ENCODE measurements around the gene SGK1.

SGK1 gene

GRCh38 chr6:134172020-134172705 lies 145.7 kb downstream of the SGK1 start:
- POLR2A ChIA-PET: no interaction called here
- no peak for DNase-seq (ENCODE audit: extremely low spot score)
- CTCF ChIA-PET: interaction anchor here (0.6 to 1.2 kb wide), 2 partner anchors 650 to 710 kb away, joined by 3 to 5 read pairs; no protein-coding TSS in a partner anchor
- TF ChIP-seq LEF1 (IDR thresholded peaks at IDR 0.05; ENCODE audit: borderline replicate concordance) (no peak), FOXK2 (IDR thresholded peaks at IDR 0.05) (no peak), FOXM1 (IDR thresholded peaks at IDR 0.05; ENCODE audit: borderline replicate concordance) (no peak), FOXA1 (IDR thresholded peaks at IDR 0.05) (no peak), L3MBTL2 (conservative IDR thresholded peaks at IDR 0.05) (no peak), HDGF (IDR thresholded peaks at IDR 0.05; ENCODE audit: borderline replicate concordance) (no peak), SUZ12 (IDR thresholded peaks at IDR 0.05) (no peak), SP1 (IDR thresholded peaks at IDR 0.05) (no peak), NFRKB (IDR thresholded peaks at IDR 0.05) (no peak), ZNF384 (IDR thresholded peaks at IDR 0.05) (no peak), TARDBP (IDR thresholded peaks at IDR 0.05) (no peak), BHLHE40 (IDR thresholded peaks at IDR 0.05; ENCODE audit: borderline replicate concordance) (no peak), ARNT (IDR thresholded peaks at IDR 0.05) (no peak)
- TF ChIP-seq, protein P1, sequence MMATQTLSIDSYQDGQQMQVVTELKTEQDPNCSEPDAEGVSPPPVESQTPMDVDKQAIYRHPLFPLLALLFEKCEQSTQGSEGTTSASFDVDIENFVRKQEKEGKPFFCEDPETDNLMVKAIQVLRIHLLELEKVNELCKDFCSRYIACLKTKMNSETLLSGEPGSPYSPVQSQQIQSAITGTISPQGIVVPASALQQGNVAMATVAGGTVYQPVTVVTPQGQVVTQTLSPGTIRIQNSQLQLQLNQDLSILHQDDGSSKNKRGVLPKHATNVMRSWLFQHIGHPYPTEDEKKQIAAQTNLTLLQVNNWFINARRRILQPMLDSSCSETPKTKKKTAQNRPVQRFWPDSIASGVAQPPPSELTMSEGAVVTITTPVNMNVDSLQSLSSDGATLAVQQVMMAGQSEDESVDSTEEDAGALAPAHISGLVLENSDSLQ (IDR thresholded peaks at IDR 0.05): no peak

DNA sequence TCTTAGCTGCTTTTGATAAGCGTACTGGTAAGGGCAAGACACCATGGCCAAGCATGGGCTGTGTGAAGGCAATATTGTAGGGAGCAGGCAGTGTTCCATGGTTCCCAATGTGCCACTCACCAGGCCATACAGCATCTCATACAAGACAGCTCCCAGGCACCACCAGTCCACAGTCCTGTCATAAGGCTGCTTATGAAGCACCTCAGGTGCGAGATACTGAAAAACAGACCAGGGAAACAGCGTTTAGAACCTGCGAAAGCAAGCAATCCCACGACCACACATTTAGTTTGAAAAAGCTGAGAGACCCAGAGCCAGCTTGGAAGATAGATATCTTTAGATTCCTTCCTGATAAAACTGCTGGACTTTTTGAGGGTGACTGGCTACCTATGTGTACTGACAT lies 146.4 kb downstream of the SGK1 start:
- ChIA-PET CTCF (interaction anchor here (1.2 kb wide), 1 partner anchor 711 kb away, joined by 3 read pairs; no protein-coding TSS in a partner anchor), POLR2A (no interaction called here)
- DNase-seq (ENCODE audit: extremely low spot score): no peak
- TF ChIP-seq L3MBTL2 (conservative IDR thresholded peaks at IDR 0.05): no peak
- no peak for TF ChIP-seq CTBP1 (IDR thresholded peaks at IDR 0.05; ENCODE audit: borderline replicate concordance)
- TF ChIP-seq ARNT (IDR thresholded peaks at IDR 0.05): no peak
- no peak for TF ChIP-seq SUZ12 (IDR thresholded peaks at IDR 0.05)
- TF ChIP-seq HDGF (IDR thresholded peaks at IDR 0.05; ENCODE audit: borderline replicate concordance): no peak
- TF ChIP-seq, protein P1 (IDR thresholded peaks at IDR 0.05): no peak
- no peak for TF ChIP-seq SP1 (IDR thresholded peaks at IDR 0.05)
- no peak for TF ChIP-seq NFRKB (IDR thresholded peaks at IDR 0.05)
- no peak for TF ChIP-seq TARDBP (IDR thresholded peaks at IDR 0.05)
- TF ChIP-seq BHLHE40 (IDR thresholded peaks at IDR 0.05; ENCODE audit: borderline replicate concordance): no peak
- TF ChIP-seq FOXA1 (IDR thresholded peaks at IDR 0.05): no peak
- no peak for TF ChIP-seq ELF4 (IDR thresholded peaks at IDR 0.05)

DNA sequence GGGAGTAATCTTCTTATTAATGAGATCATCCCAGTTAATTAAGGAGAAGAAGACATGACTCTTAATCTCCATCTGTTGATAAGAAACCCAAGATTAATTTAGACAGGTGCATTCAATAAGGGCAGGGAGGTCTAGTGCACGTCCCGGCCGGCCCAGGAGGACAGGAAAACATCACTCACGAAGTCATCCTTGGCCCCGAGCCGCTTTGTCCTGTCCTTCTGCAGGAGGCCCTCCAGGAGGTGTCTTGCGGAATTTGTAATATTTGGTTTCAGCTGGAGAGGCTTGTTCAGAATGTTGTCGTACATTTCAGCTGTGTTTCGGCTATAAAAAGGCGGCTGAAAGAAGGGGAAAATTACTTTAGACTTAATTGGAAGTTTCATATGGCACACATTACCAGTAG lies 147.1 kb downstream of the SGK1 start:
- TF ChIP-seq FOXK2 (IDR thresholded peaks at IDR 0.05) (no peak), HDGF (IDR thresholded peaks at IDR 0.05; ENCODE audit: borderline replicate concordance) (no peak), TARDBP (IDR thresholded peaks at IDR 0.05) (no peak), L3MBTL2 (conservative IDR thresholded peaks at IDR 0.05) (no peak), FOXA1 (IDR thresholded peaks at IDR 0.05) (no peak)
- DNase-seq (ENCODE audit: extremely low spot score): no peak
- CTCF ChIA-PET: interaction anchor here (1.2 kb wide), 1 partner anchor 711 kb away, joined by 3 read pairs; no protein-coding TSS in a partner anchor
- POLR2A ChIA-PET: no interaction called here

DNA sequence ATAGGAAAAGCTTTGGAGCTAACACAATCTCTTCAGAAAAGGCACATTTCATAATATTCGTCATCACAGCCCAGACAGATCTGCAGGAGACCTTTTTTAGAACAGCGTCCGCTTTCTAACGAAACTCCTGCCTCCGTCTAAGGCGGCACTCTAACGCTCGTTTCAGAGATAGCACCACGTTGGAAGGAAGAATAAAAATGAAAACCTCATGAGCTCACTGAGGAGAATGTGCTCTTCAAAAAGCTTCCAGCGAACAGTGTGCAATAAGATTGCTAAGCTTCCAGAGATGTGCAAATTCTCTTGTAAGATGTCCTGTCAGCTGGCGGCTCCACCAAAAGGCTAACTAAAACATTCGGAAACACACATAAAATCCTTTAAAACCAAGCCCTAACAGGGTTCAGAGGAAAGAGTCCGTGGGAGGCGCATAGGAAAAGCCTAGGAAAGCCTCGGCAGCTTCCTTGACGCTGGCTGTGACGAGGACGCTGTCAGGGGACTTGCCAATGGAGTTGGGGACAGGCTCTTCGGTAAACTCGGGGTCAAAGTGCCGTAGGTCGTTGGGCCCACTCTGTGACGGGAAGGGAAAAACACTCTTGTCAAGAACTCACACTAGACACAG lies 147.9 kb downstream of the SGK1 start:
- TF ChIP-seq FOXM1 (IDR thresholded peaks at IDR 0.05; ENCODE audit: borderline replicate concordance) (no peak), BHLHE40 (IDR thresholded peaks at IDR 0.05; ENCODE audit: borderline replicate concordance) (no peak), FOXA1 (IDR thresholded peaks at IDR 0.05) (no peak), ZNF384 (IDR thresholded peaks at IDR 0.05) (no peak), FOXK2 (IDR thresholded peaks at IDR 0.05) (no peak), ELF4 (IDR thresholded peaks at IDR 0.05) (no peak), HDGF (IDR thresholded peaks at IDR 0.05; ENCODE audit: borderline replicate concordance) (no peak), TARDBP (IDR thresholded peaks at IDR 0.05) (no peak), ARNT (IDR thresholded peaks at IDR 0.05) (no peak), CTBP1 (IDR thresholded peaks at IDR 0.05; ENCODE audit: borderline replicate concordance) (no peak)
- ChIA-PET CTCF (interaction anchor here (0.5 to 0.6 kb wide), 2 partner anchors 771 to 773 kb away, joined by 3 to 14 read pairs; no protein-coding TSS in a partner anchor), POLR2A (no interaction called here)
- DNase-seq (ENCODE audit: extremely low spot score): no peak

DNA sequence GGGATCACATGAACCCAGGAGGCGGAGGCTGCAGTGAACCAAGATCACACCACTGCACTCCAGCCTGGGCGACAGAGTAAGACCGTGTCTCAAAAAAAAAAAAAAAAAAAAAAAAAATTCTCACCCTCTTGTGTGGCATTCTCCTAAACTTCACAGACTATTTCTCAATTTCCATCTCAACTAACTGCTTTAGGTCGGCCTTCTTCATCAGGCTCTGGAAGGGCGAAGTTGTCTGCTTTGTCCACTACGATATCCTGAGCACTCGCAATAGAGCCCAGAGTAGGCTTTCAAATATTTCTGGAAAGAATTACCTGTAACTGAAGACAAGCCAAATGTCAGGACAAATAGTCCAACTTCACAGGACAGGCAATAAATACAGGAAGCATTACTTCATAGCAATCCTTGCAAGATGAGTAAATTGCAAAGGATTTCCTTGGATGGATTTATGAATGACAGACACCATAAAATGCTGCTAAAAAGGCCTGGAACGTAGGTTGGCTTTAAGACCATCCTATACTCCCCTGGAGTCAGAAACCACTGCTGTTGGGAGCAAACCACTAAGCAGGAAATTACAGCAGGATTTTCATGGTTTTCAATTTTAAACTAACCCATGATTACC lies 149.2 kb downstream of the SGK1 start:
- CTCF ChIA-PET: no interaction called here
- no peak for DNase-seq (ENCODE audit: extremely low spot score)
- no peak for TF ChIP-seq FOXM1 (IDR thresholded peaks at IDR 0.05; ENCODE audit: borderline replicate concordance)
- TF ChIP-seq SUZ12 (IDR thresholded peaks at IDR 0.05): no peak
- no peak for TF ChIP-seq ELF4 (IDR thresholded peaks at IDR 0.05)
- TF ChIP-seq NFRKB (IDR thresholded peaks at IDR 0.05): no peak
- TF ChIP-seq SP1 (IDR thresholded peaks at IDR 0.05): no peak
- TF ChIP-seq ARNT (IDR thresholded peaks at IDR 0.05): no peak
- no peak for TF ChIP-seq ZNF384 (IDR thresholded peaks at IDR 0.05)
- no peak for TF ChIP-seq LEF1 (IDR thresholded peaks at IDR 0.05; ENCODE audit: borderline replicate concordance)
- no peak for TF ChIP-seq BHLHE40 (IDR thresholded peaks at IDR 0.05; ENCODE audit: borderline replicate concordance)
- no peak for TF ChIP-seq TARDBP (IDR thresholded peaks at IDR 0.05)
- no peak for TF ChIP-seq FOXK2 (IDR thresholded peaks at IDR 0.05)
- TF ChIP-seq L3MBTL2 (conservative IDR thresholded peaks at IDR 0.05): no peak
- TF ChIP-seq, protein P1 (IDR thresholded peaks at IDR 0.05): no peak
- TF ChIP-seq HDGF (IDR thresholded peaks at IDR 0.05; ENCODE audit: borderline replicate concordance): no peak
- no peak for TF ChIP-seq FOXA1 (IDR thresholded peaks at IDR 0.05)
- POLR2A ChIA-PET: no interaction called here

Measured in HEK293T (cell line).